GM12878 (cell line): ENCODE results near the gene PJA1.

Experiments
- ATF3 ChIP-seq: IDR thresholded peaks from 2 replicates; pipeline ENCODE4 v1.6.1; 2011; ENCODE audit warnings: low read depth, mild to moderate bottlenecking, low read length, moderate library complexity, borderline replicate concordance; ENCODE audit errors: extremely low read depth
- CREB1 ChIP-seq: IDR thresholded peaks from 2 replicates; pipeline ENCODE4 v1.6.1; 2012; ENCODE audit warnings: low read depth, mild to moderate bottlenecking, inconsistent platforms
- EZH2 ChIP-seq: IDR thresholded peaks from 2 replicates; pipeline ENCODE4 v1.6.1; 2012; ENCODE audit warnings: low read depth, mild to moderate bottlenecking, control low read depth, inconsistent platforms, low read length, borderline replicate concordance; ENCODE audit not compliant: control insufficient read depth
- MXI1 ChIP-seq: fragments of 150-350 bp; IDR thresholded peaks from 2 replicates; pipeline ENCODE4 v1.6.1; 2011; ENCODE audit warnings: low read depth, mild to moderate bottlenecking, inconsistent platforms, low read length, improper control_type of control experiment
- PAX5 ChIP-seq: IDR thresholded peaks from 2 replicates; pipeline ENCODE4 v1.6.1; 2011; ENCODE audit warnings: low read depth, low read length, borderline replicate concordance
- PRDM15 ChIP-seq: fragments of 450-650 bp; formaldehyde crosslinking; IDR thresholded peaks from 2 replicates; pipeline ENCODE4 v1.4.0; 2020; ENCODE audit warnings: mild to moderate bottlenecking, moderate library complexity
- SIN3A ChIP-seq: IDR thresholded peaks from 2 replicates; pipeline ENCODE4 v1.6.1; 2012; ENCODE audit warnings: low read depth, low read length, improper control_type of control experiment
- SMC3 ChIP-seq: IDR thresholded peaks from 2 replicates; pipeline ENCODE4 v1.6.1; 2011; ENCODE audit warnings: low read length, improper control_type of control experiment, borderline replicate concordance
- SRF ChIP-seq, 2 experiments: IDR thresholded peaks; 2 replicates each; pipeline ENCODE4 v1.6.1; 2011; ENCODE audit warnings: low read depth in 2 of 2, low read length in 2 of 2, mild to moderate bottlenecking in 1 of 2, moderate library complexity in 1 of 2
- TAF1 ChIP-seq: IDR thresholded peaks from 2 replicates; pipeline ENCODE4 v1.6.1; 2011; ENCODE audit warnings: mild to moderate bottlenecking, low read depth, low read length, borderline replicate concordance
- ZSCAN29 ChIP-seq: fragments of 450-650 bp; IDR thresholded peaks from 2 replicates; pipeline ENCODE4 v1.6.1; 2017; ENCODE audit warnings: mild to moderate bottlenecking, moderate library complexity

- TF ChIP-seq TAF1 (no peak), SRF (IDR thresholded peaks at IDR 0.05; ENCODE audit: low read depth in 2 of 2, low read length in 2 of 2) (no peak), CREB1 (no peak), EZH2 (no peak), MXI1 (no peak), ATF3 (no peak), PRDM15 (CRISPR knock-in tag) (no peak), SMC3 (no peak), PAX5 (no peak), SIN3A (no peak), ZSCAN29 (no peak)
Measured at GRCh38 chrX:69178592-69178991, 13.3 kb upstream of the PJA1 start.
